GM18861 (cell line): ENCODE data around the gene SNX8.
"Not testable (repeated sequence)": the region's sequence is repeated elsewhere in the genome, so short reads cannot be mapped to it uniquely, and the experiment has no call there.

Experiments used
- ATAC-seq: cut with Tn5 transposase; IDR thresholded peaks from one replicate; pipeline ENCODE4 v1.9.1; 2021; ENCODE audit not compliant: unreplicated experiment

The SNX8 gene

GRCh38 chr7:2326951-2327350, 12.7 kb upstream of the SNX8 start:
- no peak for ATAC-seq

DNA sequence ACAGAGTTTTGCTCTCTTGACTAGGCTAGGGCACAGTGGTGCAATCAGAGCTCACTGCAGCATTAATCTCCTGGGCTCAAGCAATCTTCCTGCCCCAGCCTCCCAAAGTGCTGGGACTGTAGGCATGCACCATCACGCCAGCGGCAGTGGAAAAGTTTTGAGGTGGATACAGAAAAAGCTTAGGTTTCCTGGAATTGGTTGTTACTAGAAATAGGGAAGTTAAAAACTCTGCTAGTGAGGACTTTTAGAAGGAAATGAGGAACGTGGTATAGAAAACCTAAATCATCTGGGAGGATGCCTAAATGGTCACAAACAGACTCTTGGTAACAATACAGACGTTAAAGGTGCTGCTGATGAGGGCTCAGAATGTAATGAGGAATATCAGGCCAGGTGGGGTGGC, 10.9 kb upstream of the SNX8 start:
- ATAC-seq: no peak

DNA sequence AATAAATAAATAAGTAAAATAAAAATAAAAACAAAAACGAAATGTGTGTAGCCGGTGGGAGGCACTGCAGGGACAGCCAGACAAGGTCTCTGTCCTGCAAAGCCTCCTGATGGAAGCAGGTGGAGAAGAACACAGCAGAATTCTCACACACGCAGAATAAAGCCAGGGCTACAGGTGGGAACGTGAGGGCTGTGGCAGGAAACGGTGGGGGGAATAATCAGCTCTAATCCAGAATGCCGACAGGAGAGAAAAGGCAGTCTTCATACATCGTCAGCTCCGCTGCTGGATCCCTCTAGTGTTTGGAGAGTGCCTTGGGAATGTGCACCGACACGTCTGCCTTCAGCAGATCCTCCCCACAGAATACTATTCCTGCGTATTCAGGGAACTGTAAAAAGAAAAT, 6.8 kb upstream of the SNX8 start:
- ATAC-seq: no peak

GRCh38 chr7:2317556-2318293, 3.5 kb upstream of the SNX8 start:
- no peak for ATAC-seq

GRCh38 chr7:2316578-2316977, 2.3 kb upstream of the SNX8 start:
- no peak for ATAC-seq

DNA sequence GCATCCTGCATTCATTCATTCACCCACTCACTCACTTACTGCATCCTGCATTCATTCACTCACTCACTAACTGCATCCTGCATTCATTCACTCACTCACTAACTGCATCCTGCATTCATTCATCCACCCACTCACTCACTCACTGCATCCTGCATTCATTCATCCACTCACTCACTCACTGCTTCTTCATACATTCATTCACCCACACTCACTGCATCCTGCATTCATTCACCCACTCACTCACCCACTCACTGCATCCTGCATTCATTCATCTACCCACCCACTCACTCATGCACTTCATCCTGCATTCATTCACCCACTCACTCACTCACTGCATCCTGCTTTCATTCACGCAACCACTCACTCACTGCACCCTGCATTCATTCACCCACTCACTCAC, 1.5 kb upstream of the SNX8 start:
- ATAC-seq: no peak

GRCh38 chr7:2314956-2315530, 802 bp upstream of the SNX8 start:
- not testable (repeated sequence) for ATAC-seq

DNA sequence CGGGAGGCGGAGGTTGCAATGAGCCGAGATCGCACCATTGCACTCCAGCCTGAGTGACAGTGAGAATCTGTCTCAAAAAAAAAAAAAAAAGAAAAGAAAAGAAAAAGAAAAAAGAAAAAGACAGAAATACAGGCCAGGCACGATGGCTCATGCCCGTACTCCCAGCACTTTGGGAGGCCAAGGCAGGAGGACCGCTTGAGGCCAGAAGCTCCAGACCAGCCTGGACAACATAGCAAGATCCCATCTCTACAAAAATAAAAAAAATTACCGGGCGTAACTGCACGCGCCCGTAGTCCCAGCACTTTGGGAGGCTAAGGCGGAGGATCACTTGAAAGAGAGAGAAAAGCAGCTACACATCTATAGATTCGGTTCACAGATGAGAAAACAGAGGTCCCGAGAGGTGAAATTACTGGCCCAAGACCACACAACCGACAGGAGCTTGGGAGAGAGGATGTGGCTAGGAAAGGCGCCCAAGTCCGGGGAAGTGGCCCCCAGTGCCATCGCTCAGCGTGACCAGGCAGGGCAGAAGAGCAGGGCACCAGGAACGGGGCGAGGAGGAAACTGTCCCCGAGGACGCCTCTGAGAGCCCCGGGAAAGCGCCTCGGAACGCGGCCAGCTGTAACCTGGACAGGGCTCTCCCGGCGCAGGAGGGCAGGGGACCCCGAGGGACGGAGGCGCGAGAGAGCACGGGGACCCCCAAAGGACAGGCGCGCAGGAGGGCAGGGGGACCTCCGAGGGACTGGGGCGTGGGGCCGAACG, 612 bp downstream of the SNX8 start:
- no peak for ATAC-seq

DNA sequence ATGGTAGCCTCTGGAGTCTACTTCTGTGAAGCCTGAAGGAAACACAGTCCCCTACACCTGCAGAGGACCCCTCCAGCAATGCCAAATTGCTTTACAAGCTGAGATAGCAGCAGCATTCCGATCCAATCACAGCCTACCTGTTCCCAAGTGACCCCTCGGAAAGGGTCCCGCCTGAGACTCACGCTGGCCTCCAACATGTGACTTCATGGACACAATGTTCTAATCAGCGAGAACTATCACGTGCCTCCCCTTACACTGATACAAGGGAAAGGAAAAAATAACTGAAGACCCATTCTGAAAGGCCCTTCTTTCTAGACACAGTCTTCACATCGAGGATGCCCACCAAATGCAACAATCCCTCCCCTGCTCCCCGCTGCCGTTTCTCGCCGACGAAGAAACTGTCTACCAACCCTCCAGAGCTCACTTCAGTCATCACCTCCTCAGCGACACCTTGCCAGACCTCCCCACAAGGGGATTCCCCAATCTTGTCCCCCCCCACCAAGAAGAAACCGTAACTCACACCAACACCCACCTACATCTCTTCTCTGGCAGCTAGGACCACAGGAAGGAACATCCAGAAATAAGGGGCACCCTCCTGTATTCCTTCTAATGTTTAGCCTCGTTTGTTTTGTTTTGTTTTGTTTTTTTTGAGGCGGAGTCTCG, 1.8 kb downstream of the SNX8 start:
- no peak for ATAC-seq

- ATAC-seq: no peak
These were observed 4.3 kb downstream of the SNX8 start for GRCh38 chr7:2309889-2310331.

- peak; percentile 55 for ATAC-seq
These were observed 6.5 kb downstream of the SNX8 start for GRCh38 chr7:2307690-2308107.

- no peak for ATAC-seq
These were observed 7.6 kb downstream of the SNX8 start for GRCh38 chr7:2306688-2307087.

- not testable (repeated sequence) for ATAC-seq
These were observed 9.0 kb downstream of the SNX8 start for GRCh38 chr7:2305258-2305657.

DNA sequence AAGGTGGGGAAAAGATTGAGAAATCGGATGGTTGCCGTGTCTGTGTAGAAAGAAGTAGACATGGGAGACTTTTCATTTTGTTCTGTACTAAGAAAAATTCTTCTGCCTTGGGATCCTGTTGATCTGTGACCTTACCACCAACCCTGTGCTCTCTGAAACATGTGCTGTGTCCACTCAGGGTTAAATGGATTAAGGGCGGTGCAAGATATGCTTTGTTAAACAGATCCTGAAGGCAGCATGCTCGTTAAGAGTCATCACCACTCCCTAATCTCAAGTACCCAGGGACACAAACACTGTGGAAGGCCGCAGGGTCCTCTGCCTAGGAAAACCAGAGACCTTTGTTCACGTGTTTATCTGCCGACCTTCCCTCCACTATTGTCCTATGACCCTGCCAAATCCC, 10.7 kb downstream of the SNX8 start:
- ATAC-seq: not testable (repeated sequence)

DNA sequence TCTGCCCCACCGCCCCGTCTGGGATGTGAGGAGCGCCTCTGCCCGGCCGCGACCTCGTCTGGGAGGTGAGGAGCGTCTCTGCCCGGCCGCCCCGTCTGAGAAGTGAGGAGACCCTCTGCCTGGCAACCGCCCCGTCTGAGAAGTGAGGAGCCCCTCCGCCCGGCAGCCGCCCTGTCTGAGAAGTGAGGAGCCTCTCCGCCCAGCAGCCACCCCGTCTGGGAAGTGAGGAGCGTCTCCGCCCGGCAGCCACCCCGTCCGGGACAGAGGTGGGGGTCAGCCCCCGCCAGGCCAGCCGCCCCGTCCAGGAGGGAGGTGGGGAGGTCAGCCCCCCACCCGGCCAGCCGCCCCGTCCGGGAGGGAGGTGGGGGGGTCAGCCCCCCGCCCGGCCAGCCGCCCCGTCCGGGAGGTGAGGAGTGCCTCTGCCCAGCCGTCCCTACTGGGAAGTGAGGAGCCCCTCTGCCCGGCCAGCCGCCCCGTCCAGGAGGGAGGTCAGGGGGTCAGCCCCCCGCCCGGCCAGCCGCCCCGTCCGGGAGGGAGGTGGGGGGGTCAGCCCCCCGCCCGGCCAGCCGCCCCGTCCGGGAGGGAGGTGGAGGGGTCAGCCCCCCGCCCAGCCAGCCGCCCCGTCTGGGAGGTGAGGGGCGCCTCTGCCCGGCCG, 11.4 kb downstream of the SNX8 start:
- ATAC-seq: not testable (repeated sequence)

DNA sequence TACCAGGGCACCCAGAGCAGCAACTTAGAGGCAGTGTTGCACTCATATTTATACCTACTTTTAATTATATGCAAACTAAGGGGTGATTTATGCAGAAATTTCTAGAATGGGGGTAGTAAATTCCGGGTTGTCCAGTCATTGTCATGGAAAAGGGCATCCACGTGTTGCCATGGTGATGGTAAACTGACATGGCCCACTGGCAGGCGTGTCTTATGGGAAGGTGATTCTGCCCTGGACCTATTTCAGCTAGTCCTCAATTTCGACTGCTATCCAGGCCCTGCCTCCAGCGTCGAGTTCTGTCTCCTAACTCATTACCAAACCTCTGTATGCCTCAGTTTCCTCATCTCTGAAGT, 12.8 kb downstream of the SNX8 start:
- no peak for ATAC-seq

- no peak for ATAC-seq
These were observed 14.2 kb downstream of the SNX8 start for GRCh38 chr7:2299870-2300512.

- peak; percentile 37 for ATAC-seq
These were observed 15.0 kb downstream of the SNX8 start for GRCh38 chr7:2299131-2299829.

- ATAC-seq: no peak
These were observed 17.4 kb downstream of the SNX8 start for GRCh38 chr7:2296832-2297231.
